ENCODE data around the gene IQCK. TPM values are rescaled to one million over a fixed set of nuclear protein-coding genes. Genes with fewer than 3 reads are reported as not detected.

Gene IQCK
- polyA plus RNA-seq, 1 experiment: 4.5 TPM

DNA sequence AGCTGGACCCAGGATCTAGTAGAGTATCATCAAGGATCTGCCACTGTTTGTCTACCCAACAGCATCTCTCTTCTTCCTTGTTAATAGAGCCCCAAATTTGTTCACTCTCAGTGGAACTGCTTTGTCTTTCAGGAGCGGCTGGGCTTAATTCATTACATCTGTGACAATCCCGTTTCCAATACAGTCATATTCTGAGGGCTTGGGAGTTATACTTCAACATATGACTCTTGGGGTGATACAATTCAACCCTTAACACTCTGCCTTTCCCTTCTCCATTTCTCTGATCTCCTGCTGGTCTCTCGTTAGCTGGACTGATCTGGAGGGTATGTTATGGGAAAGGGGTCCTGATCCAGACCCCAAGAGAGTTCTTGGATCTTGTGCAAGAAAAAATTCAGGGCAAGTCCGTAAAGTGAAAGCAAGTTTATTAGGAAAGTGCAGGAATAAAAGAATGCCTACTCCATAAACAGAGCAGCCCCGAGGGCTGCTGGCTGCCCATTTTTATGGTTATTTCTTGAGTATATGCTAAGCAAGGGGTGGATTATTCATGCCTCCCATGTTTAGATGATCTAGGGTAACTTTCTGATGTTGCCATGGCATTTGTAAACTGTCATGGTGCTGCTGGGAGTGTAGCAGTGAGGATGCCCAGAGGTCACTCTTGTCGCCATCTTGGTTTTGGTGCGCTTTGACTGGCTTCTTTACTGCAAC, 42.4 kb downstream of the IQCK start:
- CTCF ChIA-PET: no interaction called here
- Histone ChIP-seq H3K4me3 (ENCODE audit: low read depth, low read length) (no peak overlapping the region), H3K27me3 (ENCODE audit: control insufficient read depth, insufficient read depth, low read length) (no peaks in the 10 kb centered on the region), H3K36me3 (ENCODE audit: control insufficient read depth, insufficient read depth, low read length) (no peaks in the 10 kb centered on the region)
- TF ChIP-seq, protein P1, sequence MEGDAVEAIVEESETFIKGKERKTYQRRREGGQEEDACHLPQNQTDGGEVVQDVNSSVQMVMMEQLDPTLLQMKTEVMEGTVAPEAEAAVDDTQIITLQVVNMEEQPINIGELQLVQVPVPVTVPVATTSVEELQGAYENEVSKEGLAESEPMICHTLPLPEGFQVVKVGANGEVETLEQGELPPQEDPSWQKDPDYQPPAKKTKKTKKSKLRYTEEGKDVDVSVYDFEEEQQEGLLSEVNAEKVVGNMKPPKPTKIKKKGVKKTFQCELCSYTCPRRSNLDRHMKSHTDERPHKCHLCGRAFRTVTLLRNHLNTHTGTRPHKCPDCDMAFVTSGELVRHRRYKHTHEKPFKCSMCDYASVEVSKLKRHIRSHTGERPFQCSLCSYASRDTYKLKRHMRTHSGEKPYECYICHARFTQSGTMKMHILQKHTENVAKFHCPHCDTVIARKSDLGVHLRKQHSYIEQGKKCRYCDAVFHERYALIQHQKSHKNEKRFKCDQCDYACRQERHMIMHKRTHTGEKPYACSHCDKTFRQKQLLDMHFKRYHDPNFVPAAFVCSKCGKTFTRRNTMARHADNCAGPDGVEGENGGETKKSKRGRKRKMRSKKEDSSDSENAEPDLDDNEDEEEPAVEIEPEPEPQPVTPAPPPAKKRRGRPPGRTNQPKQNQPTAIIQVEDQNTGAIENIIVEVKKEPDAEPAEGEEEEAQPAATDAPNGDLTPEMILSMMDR (IDR thresholded peaks at IDR 0.05; ENCODE audit: insufficient read depth, low read depth, low read length): no peak
- no peak for DNase-seq (ENCODE audit: low read depth)
- POLR2A ChIA-PET: no interaction called here

DNA sequence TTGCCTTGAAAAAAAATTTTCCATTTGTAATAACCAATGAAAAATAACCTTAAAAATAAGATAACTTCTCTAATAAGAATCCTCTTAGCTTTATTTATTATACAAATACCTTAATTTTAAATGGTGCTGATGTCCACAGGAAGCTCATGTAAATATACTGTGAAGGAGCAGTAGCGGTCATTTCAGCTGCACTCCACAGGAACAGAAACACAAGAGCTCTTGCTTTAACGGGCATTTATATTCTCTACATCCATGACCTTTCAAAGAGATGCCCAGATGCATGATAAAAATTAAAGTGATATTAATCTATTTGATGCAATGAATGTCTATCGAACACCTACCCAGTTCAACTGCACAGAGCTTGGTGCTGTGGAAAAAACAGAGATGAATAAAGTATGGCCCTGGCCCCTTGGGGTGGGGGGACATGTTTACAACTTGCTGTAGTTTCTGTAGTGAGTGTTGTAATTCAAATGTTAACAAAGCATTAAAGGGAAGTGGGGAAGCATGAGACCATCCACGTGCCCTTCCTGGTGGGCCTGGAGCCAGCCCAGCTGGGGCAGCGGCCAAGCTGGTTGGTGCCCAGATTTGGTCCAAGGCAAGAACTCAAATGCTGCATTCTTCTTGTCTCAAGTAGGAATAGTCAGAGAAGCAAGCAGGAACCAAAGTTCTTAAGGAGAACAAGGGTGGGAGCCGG, 47.9 kb downstream of the IQCK start:
- POLR2A ChIA-PET: no interaction called here
- TF ChIP-seq, protein P1 (IDR thresholded peaks at IDR 0.05; ENCODE audit: insufficient read depth, low read depth, low read length): no peak
- no peak for DNase-seq (ENCODE audit: low read depth)
- Histone ChIP-seq H3K36me3 (ENCODE audit: control insufficient read depth, insufficient read depth, low read length) (no peaks in the 10 kb centered on the region), H3K4me3 (ENCODE audit: low read depth, low read length) (no peak overlapping the region), H3K27me3 (ENCODE audit: control insufficient read depth, insufficient read depth, low read length) (no peaks in the 10 kb centered on the region)
- CTCF ChIA-PET: interaction anchor here (1.0 kb wide), 1 partner anchor 9 kb away, joined by 3 read pairs; no protein-coding TSS in a partner anchor

DNA sequence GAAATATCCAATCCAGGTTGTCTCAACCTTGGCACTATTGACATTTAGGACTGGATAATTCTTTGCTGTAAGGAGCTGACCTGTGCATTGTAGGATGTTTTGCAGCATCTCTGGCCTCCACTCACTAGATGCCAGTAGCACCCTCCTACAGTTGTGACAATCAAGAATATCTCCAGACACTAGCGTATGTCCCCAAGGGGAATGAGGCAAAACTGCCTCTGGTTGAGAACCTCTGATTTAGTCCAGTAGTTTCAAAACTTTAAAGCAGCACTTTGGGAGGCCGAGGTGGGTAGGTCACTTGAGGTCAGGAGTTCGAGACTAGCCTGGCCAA, 48.4 kb downstream of the IQCK start:
- TF ChIP-seq, protein P1 (IDR thresholded peaks at IDR 0.05; ENCODE audit: insufficient read depth, low read depth, low read length): no peak

DNA sequence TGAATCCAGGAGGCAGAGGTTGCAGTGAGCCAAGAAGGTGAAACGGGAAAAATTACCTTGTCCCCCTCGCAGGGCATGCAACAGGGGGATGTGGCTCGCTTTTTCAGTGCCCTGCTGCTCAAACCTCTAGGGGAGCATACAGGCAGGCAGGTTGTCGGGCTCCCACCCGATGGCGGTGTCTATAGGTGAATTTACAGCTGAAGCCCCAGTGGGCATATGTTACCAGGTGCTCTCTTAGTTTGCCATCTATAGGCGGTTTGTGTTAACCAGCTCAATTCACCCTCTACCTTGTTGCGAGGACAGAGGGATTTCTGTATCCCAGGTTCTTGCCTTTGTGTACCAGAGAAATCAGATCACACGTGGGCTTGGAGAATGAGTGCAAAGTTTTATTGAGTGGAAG, 48.9 kb downstream of the IQCK start:
- no peak for DNase-seq (ENCODE audit: low read depth)
- ChIA-PET POLR2A (no interaction called here), CTCF (interaction anchor here (0.6 kb wide), 1 partner anchor 11 kb away, joined by 4 read pairs; no protein-coding TSS in a partner anchor)

More for the DNA sequence above, 48.4 kb downstream of the IQCK start:
- no peak overlapping the region for H3K4me3 ChIP-seq (ENCODE audit: low read depth, low read length)
- H3K27me3 ChIP-seq (ENCODE audit: control insufficient read depth, insufficient read depth, low read length): no peaks in the 10 kb centered on the region
- DNase-seq (ENCODE audit: low read depth): no peak
- ChIA-PET POLR2A (no interaction called here), CTCF (no interaction called here)
- no peaks in the 10 kb centered on the region for H3K36me3 ChIP-seq (ENCODE audit: control insufficient read depth, insufficient read depth, low read length)

DNA sequence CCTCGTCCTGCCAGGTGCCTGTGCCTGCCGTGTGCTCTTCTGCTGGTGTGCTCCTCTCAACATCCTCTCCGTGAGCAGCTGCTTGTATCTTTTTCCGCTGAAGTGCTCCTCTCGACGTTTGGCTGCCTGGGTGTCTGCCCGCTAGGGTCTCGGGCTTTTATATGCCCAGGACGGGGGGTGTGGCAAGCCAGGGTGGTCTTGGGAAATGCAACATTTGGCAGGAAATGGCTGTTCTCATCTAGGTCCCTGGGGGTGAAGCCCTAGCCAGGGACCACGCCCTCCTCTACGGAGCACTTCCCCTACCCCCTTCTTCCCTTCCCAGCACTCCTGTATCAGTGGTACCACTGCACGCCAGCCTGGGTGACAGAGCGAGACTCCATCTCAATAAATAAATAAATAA, 49.4 kb downstream of the IQCK start:
- ChIA-PET CTCF (interaction anchor here (0.6 kb wide), 1 partner anchor 11 kb away, joined by 4 read pairs; no protein-coding TSS in a partner anchor), POLR2A (no interaction called here)
- Histone ChIP-seq H3K36me3 (ENCODE audit: control insufficient read depth, insufficient read depth, low read length) (no peaks in the 10 kb centered on the region), H3K27me3 (ENCODE audit: control insufficient read depth, insufficient read depth, low read length) (no peaks in the 10 kb centered on the region), H3K4me3 (ENCODE audit: low read depth, low read length) (no peak overlapping the region)
- DNase-seq (ENCODE audit: low read depth): no peak
- TF ChIP-seq, protein P1 (IDR thresholded peaks at IDR 0.05; ENCODE audit: insufficient read depth, low read depth, low read length): no peak

More for the DNA sequence above, 48.9 kb downstream of the IQCK start:
- TF ChIP-seq, protein P1 (IDR thresholded peaks at IDR 0.05; ENCODE audit: insufficient read depth, low read depth, low read length): no peak
- no peaks in the 10 kb centered on the region for H3K27me3 ChIP-seq (ENCODE audit: control insufficient read depth, insufficient read depth, low read length)
- H3K36me3 ChIP-seq (ENCODE audit: control insufficient read depth, insufficient read depth, low read length): no peaks in the 10 kb centered on the region
- H3K4me3 ChIP-seq (ENCODE audit: low read depth, low read length): no peak overlapping the region

All from BJ (cell line).